ENCODE measurements around the gene NLGN2.
A peak's percentile ranks its signal among the peaks of the same experiment; 100 is the strongest.

NLGN2 gene

GRCh38 chr17:7414837-7415236, 7.2 kb downstream of the NLGN2 start:
- no peak for DNase-seq (ENCODE audit: low spot score)

GRCh38 chr17:7415784-7416183, 8.1 kb downstream of the NLGN2 start:
- DNase-seq (ENCODE audit: low spot score), result no peak

- DNase-seq (ENCODE audit: low spot score), result no peak
Measured at GRCh38 chr17:7416323-7416722, 8.7 kb downstream of the NLGN2 start.

- no peak for DNase-seq (ENCODE audit: low spot score)
Measured at GRCh38 chr17:7417056-7417655, 9.5 kb downstream of the NLGN2 start.

- DNase-seq (ENCODE audit: low spot score), result no peak
Measured at GRCh38 chr17:7418472-7419152, 11.0 kb downstream of the NLGN2 start.

- no peak for DNase-seq (ENCODE audit: low spot score)
Measured at GRCh38 chr17:7419819-7420610, 12.4 kb downstream of the NLGN2 start, which contains the start of gene SPEM1. Gene SPEM1 (plus strand): TSS chr17:7420324. CDS start chr17:7420385, 61 bp downstream.

GRCh38 chr17:7421186-7421585, 13.5 kb downstream of the NLGN2 start:
- no peak for DNase-seq (ENCODE audit: low spot score)

GRCh38 chr17:7423679-7424078, 16.0 kb downstream of the NLGN2 start:
- DNase-seq (ENCODE audit: low spot score), result no peak

- no peak for DNase-seq (ENCODE audit: low spot score)
Measured at GRCh38 chr17:7425316-7425715, 17.7 kb downstream of the NLGN2 start, which contains the start of gene SPEM2. Gene SPEM2 (plus strand): TSS chr17:7425616. CDS start chr17:7425689, 73 bp downstream.

- DNase-seq (ENCODE audit: low spot score), result no peak
Measured at GRCh38 chr17:7425756-7426155, 18.1 kb downstream of the NLGN2 start.

- no peak for DNase-seq (ENCODE audit: low spot score)
Measured at GRCh38 chr17:7426203-7426863, 18.7 kb downstream of the NLGN2 start.

- no peak for DNase-seq (ENCODE audit: low spot score)
Measured at GRCh38 chr17:7426896-7427489, 19.3 kb downstream of the NLGN2 start.

- no peak for DNase-seq (ENCODE audit: low spot score)
Measured at GRCh38 chr17:7427549-7427948, 19.9 kb downstream of the NLGN2 start.

- DNase-seq (ENCODE audit: low spot score), result no peak
Measured at GRCh38 chr17:7428557-7428956, 20.9 kb downstream of the NLGN2 start, which contains the start of gene SPEM3. Gene SPEM3 (plus strand): TSS chr17:7428857. CDS start chr17:7428903, 46 bp downstream.

- no peak for DNase-seq (ENCODE audit: low spot score)
Measured at GRCh38 chr17:7429722-7430121, 22.1 kb downstream of the NLGN2 start.

- DNase-seq (ENCODE audit: low spot score), result no peak
Measured at GRCh38 chr17:7431231-7431630, 23.6 kb downstream of the NLGN2 start.

- DNase-seq (ENCODE audit: low spot score), result no peak
Measured at GRCh38 chr17:7432296-7432695, 24.7 kb downstream of the NLGN2 start.

GRCh38 chr17:7435676-7436555, 28.3 kb downstream of the NLGN2 start:
- no peak for DNase-seq (ENCODE audit: low spot score)

- DNase-seq (ENCODE audit: low spot score), result peak; percentile 87
Measured at GRCh38 chr17:7436556-7437368, 29.1 kb downstream of the NLGN2 start.

GRCh38 chr17:7437369-7437863, 29.8 kb downstream of the NLGN2 start:
- no peak for DNase-seq (ENCODE audit: low spot score)
